ENCODE data around the gene ERMARD.

Gene ERMARD

GRCh38 chr6:169783971-169784820 is 32.8 kb downstream of the ERMARD start:
- no peak for DNase-seq

- no peak for DNase-seq
Observed at GRCh38 chr6:169784821-169785340, 33.5 kb downstream of the ERMARD start.

GRCh38 chr6:169785566-169785965 is 34.1 kb downstream of the ERMARD start:
- DNase-seq: no peak

- no peak for DNase-seq
Observed at GRCh38 chr6:169786349-169786748, 34.9 kb downstream of the ERMARD start.

- DNase-seq: no peak
Observed at GRCh38 chr6:169787797-169788196, 36.4 kb downstream of the ERMARD start.

GRCh38 chr6:169788809-169789145 is 37.4 kb downstream of the ERMARD start:
- no peak for DNase-seq

GRCh38 chr6:169789146-169789943 is 37.9 kb downstream of the ERMARD start:
- no peak for DNase-seq

GRCh38 chr6:169789944-169790927 is 38.8 kb downstream of the ERMARD start:
- DNase-seq: peak; percentile 77

- no peak for DNase-seq
Observed at GRCh38 chr6:169791721-169792131, 40.3 kb downstream of the ERMARD start.

GRCh38 chr6:169792306-169793015 is 41.0 kb downstream of the ERMARD start:
- DNase-seq: no peak

GRCh38 chr6:169793408-169793807 is 42.0 kb downstream of the ERMARD start:
- DNase-seq: no peak

- DNase-seq: no peak
Observed at GRCh38 chr6:169794317-169795055, 43.1 kb downstream of the ERMARD start.

- DNase-seq: no peak
Observed at GRCh38 chr6:169795196-169795595, 43.8 kb downstream of the ERMARD start.

- DNase-seq: no peak
Observed at GRCh38 chr6:169798764-169799473, 47.5 kb downstream of the ERMARD start.

GRCh38 chr6:169799474-169799926 is 48.1 kb downstream of the ERMARD start:
- DNase-seq: no peak

GRCh38 chr6:169800116-169800667 is 48.8 kb downstream of the ERMARD start:
- no peak for DNase-seq

- no peak for DNase-seq
Observed at GRCh38 chr6:169800668-169801395, 49.4 kb downstream of the ERMARD start.

GRCh38 chr6:169801396-169802160 is 50.2 kb downstream of the ERMARD start:
- DNase-seq: no peak

GRCh38 chr6:169802790-169803189 is 51.4 kb downstream of the ERMARD start:
- DNase-seq: no peak

All from activated naive CD4-positive, alpha-beta T cell treated with Interleukin-2 at 50 U/mL for 16 hours (primary cell).